ENCODE data around the gene FAAH2.

FAAH2 gene

DNA sequence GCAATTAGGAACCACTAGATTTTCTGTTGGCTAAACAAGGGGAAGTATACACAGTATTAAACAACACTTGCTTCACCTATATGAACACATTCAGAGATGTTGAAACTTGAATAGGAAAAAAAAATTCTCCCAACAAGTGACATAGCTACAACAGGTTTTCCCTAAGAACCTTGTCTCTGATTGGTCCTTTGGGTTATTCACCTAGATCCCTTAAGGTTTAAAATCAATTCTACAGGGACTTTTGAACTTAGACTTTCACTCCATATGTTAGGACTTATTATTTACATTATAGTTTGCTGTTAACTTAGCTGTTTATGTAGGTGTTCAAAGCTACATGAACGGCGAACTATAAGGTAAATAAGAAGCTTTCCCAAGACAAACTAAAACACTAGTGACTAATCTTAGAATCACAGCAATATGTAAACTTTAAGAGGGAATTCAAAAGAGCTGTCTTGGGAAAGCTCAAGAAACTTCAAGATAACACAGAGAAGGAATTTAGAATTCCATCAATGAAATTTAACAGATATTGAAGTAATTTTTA, 233.1 kb downstream of the FAAH2 start:
- Histone ChIP-seq H3K4me1 (ENCODE audit: insufficient read depth, insufficient read length) (peaks cover 2% of the 10 kb centered on the region), H3K36me3 (ENCODE audit: insufficient read depth, insufficient read length, low read length) (no peaks in the 10 kb centered on the region), H3K9me3 (ENCODE audit: insufficient read depth, low read length) (no peaks in the 10 kb centered on the region; the same call in 1 of the 2 replicates), H3K4me3 (ENCODE audit: insufficient read length, low read depth) (no peak overlapping the region), H3K27me3 (ENCODE audit: insufficient read depth, insufficient read length) (no peaks in the 10 kb centered on the region), H3K9ac (ENCODE audit: insufficient read length, low read depth) (no peak overlapping the region)
- TF ChIP-seq YY1 (IDR thresholded peaks at IDR 0.05; ENCODE audit: insufficient read depth, insufficient read length) (no peak), ZNF274 (IDR thresholded peaks at IDR 0.05; ENCODE audit: low read depth, low read length) (no peak), SUZ12 (IDR thresholded peaks at IDR 0.05; ENCODE audit: extremely low read depth, insufficient read depth, insufficient read length) (no peak)
- DNase-seq (ENCODE audit: low read depth, low spot score) = no peak

DNA sequence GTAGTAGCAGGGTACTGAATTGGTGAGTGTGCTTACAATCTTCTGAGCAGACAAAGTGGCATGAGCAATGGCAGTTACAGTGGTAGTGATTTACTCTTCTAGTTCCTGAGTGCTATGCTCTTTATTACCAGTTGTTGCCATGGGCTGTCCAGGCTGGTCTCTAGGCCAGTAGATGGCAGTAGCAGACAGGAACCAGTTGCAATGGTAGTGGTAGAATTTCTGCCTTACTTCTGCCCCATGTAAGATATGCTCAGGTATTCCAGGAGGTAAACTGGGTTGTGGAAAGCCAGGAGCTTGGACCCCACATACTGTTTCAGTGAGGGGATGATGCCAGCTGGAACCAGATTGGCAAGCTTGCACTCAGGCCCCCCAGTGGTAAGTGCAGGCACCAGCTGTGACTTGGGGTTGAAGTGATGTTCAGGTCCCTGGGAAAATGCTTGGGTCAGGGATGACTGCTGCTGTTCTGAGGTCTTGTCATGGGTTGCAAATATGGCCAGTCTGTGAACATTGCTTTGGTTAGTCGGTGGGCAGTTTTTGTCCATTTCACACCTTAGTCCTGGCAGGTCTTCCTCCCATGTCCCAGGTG, 242.3 kb downstream of the FAAH2 start:
- Histone ChIP-seq H3K4me1 (ENCODE audit: insufficient read depth, insufficient read length) (no peaks in the 10 kb centered on the region), H3K4me3 (ENCODE audit: insufficient read length, low read depth) (no peak overlapping the region), H3K9me3 (ENCODE audit: insufficient read depth, low read length) (no peaks in the 10 kb centered on the region), H3K27me3 (ENCODE audit: insufficient read depth, insufficient read length) (no peaks in the 10 kb centered on the region), H3K9ac (ENCODE audit: insufficient read length, low read depth) (no peak overlapping the region), H3K36me3 (ENCODE audit: insufficient read depth, insufficient read length, low read length) (no peaks in the 10 kb centered on the region)
- TF ChIP-seq SUZ12 (IDR thresholded peaks at IDR 0.05; ENCODE audit: extremely low read depth, insufficient read depth, insufficient read length) (no peak), YY1 (IDR thresholded peaks at IDR 0.05; ENCODE audit: insufficient read depth, insufficient read length) (no peak), ZNF274 (IDR thresholded peaks at IDR 0.05; ENCODE audit: low read depth, low read length) (no peak)
- DNase-seq (ENCODE audit: low read depth, low spot score) = peak; percentile 28
